ENCODE data around the gene RASGRP3.
"Not testable (repeated sequence)": the region's sequence is repeated elsewhere in the genome, so short reads cannot be mapped to it uniquely, and the experiment has no call there.

RASGRP3 gene

GRCh38 chr2:33458248-33458819 lies 18.1 kb upstream of the RASGRP3 start:
- no peak for DNase-seq

- no peak for DNase-seq
Observed at GRCh38 chr2:33459745-33460144, 16.7 kb upstream of the RASGRP3 start.

GRCh38 chr2:33462512-33462911 lies 13.9 kb upstream of the RASGRP3 start:
- not testable (repeated sequence) for DNase-seq

- no peak for DNase-seq
Observed at GRCh38 chr2:33467413-33467812, 9.0 kb upstream of the RASGRP3 start.

GRCh38 chr2:33469238-33469637 lies 7.2 kb upstream of the RASGRP3 start:
- DNase-seq: no peak

GRCh38 chr2:33475224-33476130 lies 972 bp upstream of the RASGRP3 start:
- DNase-seq: peak; percentile 89

GRCh38 chr2:33476793-33477190 lies 343 bp downstream of the RASGRP3 start:
- DNase-seq: no peak

- peak; percentile 91 for DNase-seq
Observed at GRCh38 chr2:33477473-33478468, 1.3 kb downstream of the RASGRP3 start.

GRCh38 chr2:33478968-33479731 lies 2.7 kb downstream of the RASGRP3 start:
- DNase-seq: no peak

- no peak for DNase-seq
Observed at GRCh38 chr2:33482518-33482917, 6.1 kb downstream of the RASGRP3 start.

- peak; percentile 56 for DNase-seq
Observed at GRCh38 chr2:33484042-33484621, 7.7 kb downstream of the RASGRP3 start.

- no peak for DNase-seq
Observed at GRCh38 chr2:33485051-33485450, 8.6 kb downstream of the RASGRP3 start.

- DNase-seq: no peak
Observed at GRCh38 chr2:33486544-33486943, 10.1 kb downstream of the RASGRP3 start.

GRCh38 chr2:33488178-33488690 lies 11.8 kb downstream of the RASGRP3 start:
- DNase-seq: no peak

GRCh38 chr2:33488715-33489540 lies 12.5 kb downstream of the RASGRP3 start:
- no peak for DNase-seq

GRCh38 chr2:33489835-33490431 lies 13.5 kb downstream of the RASGRP3 start:
- no peak for DNase-seq

- no peak for DNase-seq
Observed at GRCh38 chr2:33491441-33492084, 15.1 kb downstream of the RASGRP3 start.

GRCh38 chr2:33492399-33493134 lies 16.1 kb downstream of the RASGRP3 start:
- DNase-seq: no peak

- DNase-seq: peak; percentile 54
Observed at GRCh38 chr2:33494155-33494779, 17.8 kb downstream of the RASGRP3 start.

Data from suppressor macrophage treated with lipopolysaccharide for 4 hours (primary cell).